Astrocyte (in vitro differentiated cells and primary cell): Measurements from ENCODE around the gene PSMA7. TPM values are rescaled to one million over a fixed set of nuclear protein-coding genes. Genes with fewer than 3 reads are reported as not detected.
A peak's percentile ranks its signal among the peaks of the same experiment; 100 is the strongest.

Experiments
- DNase-seq: peaks from one replicate; pipeline ENCODE4 v3.0.0-alpha.2; 2010; ENCODE audit warnings: low read depth
- FAIRE-seq: peaks from 2 replicates; lab custom pipeline; 2011; peaks lifted over from hg19 to GRCh38; lab: Jason Lieb, UNC
- H2AFZ ChIP-seq: 2 replicates; pipeline ENCODE4 v1.6.0; 2012; ENCODE audit warnings: low read depth, low read length, inconsistent platforms
- H3K27ac ChIP-seq: 2 replicates; pipeline ENCODE4 v1.5.1; 2011; ENCODE audit warnings: low read depth, low read length, inconsistent platforms
- H3K27me3 ChIP-seq: 2 replicates; pipeline ENCODE4 v1.6.0; 2011; ENCODE audit warnings: low read length, inconsistent platforms; ENCODE audit not compliant: insufficient read depth
- H3K36me3 ChIP-seq: 2 replicates; pipeline ENCODE4 v1.5.1; 2011; ENCODE audit warnings: low read length, inconsistent platforms; ENCODE audit not compliant: insufficient read depth
- H3K4me1 ChIP-seq: 2 replicates; pipeline ENCODE4 v1.5.1; 2011; ENCODE audit warnings: low read length, inconsistent platforms; ENCODE audit not compliant: insufficient read depth
- H3K4me2 ChIP-seq: 2 replicates; pipeline ENCODE4 v1.6.0; 2012; ENCODE audit warnings: low read length, inconsistent platforms
- H3K4me3 ChIP-seq: 2 replicates; pipeline ENCODE4 v1.5.1; 2011; ENCODE audit warnings: low read depth, mild to moderate bottlenecking, low read length, inconsistent platforms; ENCODE audit not compliant: insufficient read depth
- H3K79me2 ChIP-seq: 2 replicates; pipeline ENCODE4 v1.6.0; 2012; ENCODE audit warnings: mild to moderate bottlenecking, low read length, inconsistent platforms; ENCODE audit not compliant: insufficient read depth
- H3K9ac ChIP-seq: 2 replicates; pipeline ENCODE4 v1.6.0; 2012; ENCODE audit warnings: mild to moderate bottlenecking, low read length, inconsistent platforms
- H3K9me3 ChIP-seq: 2 replicates; pipeline ENCODE4 v1.5.1; 2012; ENCODE audit warnings: low read depth, mild to moderate bottlenecking, low read length, inconsistent platforms; ENCODE audit not compliant: insufficient read depth
- H4K20me1 ChIP-seq: 2 replicates; pipeline ENCODE4 v1.6.0; 2012; ENCODE audit warnings: low read length, inconsistent platforms; ENCODE audit not compliant: insufficient read depth
- H3K27ac Mint-ChIP-seq: one replicate; pipeline ENCODE4 v1.8.0; 2021; ENCODE audit warnings: mild to moderate bottlenecking, mixed read lengths; ENCODE audit not compliant: unreplicated experiment
- H3K27me3 Mint-ChIP-seq: one replicate; pipeline ENCODE4 v1.8.0; 2021; ENCODE audit warnings: low read depth, mixed read lengths; ENCODE audit not compliant: unreplicated experiment
- H3K36me3 Mint-ChIP-seq: one replicate; pipeline ENCODE4 v1.8.0; 2021; ENCODE audit warnings: low read depth, mixed read lengths; ENCODE audit not compliant: unreplicated experiment
- H3K4me1 Mint-ChIP-seq: one replicate; pipeline ENCODE4 v1.8.0; 2021; ENCODE audit warnings: low read depth, mixed read lengths; ENCODE audit not compliant: unreplicated experiment
- H3K4me3 Mint-ChIP-seq: one replicate; pipeline ENCODE4 v1.8.0; 2021; ENCODE audit warnings: mild to moderate bottlenecking, moderate library complexity, mixed read lengths; ENCODE audit not compliant: unreplicated experiment
- H3K9me3 Mint-ChIP-seq: one replicate; pipeline ENCODE4 v1.8.0; 2021; ENCODE audit warnings: mild to moderate bottlenecking, mixed read lengths; ENCODE audit not compliant: unreplicated experiment
- CTCF ChIP-seq: IDR thresholded peaks from 2 replicates; pipeline ENCODE4 v1.5.1; 2011; ENCODE audit warnings: low read depth, mild to moderate bottlenecking, inconsistent platforms, low read length, moderate library complexity; ENCODE audit not compliant: insufficient read depth
- EZH2 ChIP-seq: IDR thresholded peaks from 2 replicates; pipeline ENCODE4 v1.6.1; 2012; ENCODE audit warnings: mild to moderate bottlenecking, low read length, inconsistent platforms; ENCODE audit not compliant: insufficient read depth
- total RNA-seq: library from RNA; stranded (reverse); gene quantifications from 2 replicates; pipeline ENCODE4 v1.2.1, GENCODE V29; 2021

PSMA7 gene
- total RNA-seq, 1 donor from 2014 or later = 324 TPM

- H3K27me3 Mint-ChIP-seq = peaks cover 19% of the 10 kb centered on the region
- no peak overlapping the region for H2AFZ ChIP-seq
- no peak overlapping the region for H3K27ac ChIP-seq
- no peak overlapping the region for H3K4me3 Mint-ChIP-seq
- no peaks in the 10 kb centered on the region for H3K4me1 ChIP-seq
- TF ChIP-seq EZH2 = no peak
- no peaks in the 10 kb centered on the region for H3K4me1 Mint-ChIP-seq
- peaks cover 6% of the 10 kb centered on the region for H3K36me3 Mint-ChIP-seq
- H3K9me3 ChIP-seq = peaks cover 24% of the 10 kb centered on the region
- H3K9ac ChIP-seq = no peak overlapping the region
- H3K4me2 ChIP-seq = no peak overlapping the region
- H3K9me3 Mint-ChIP-seq = peaks cover 35% of the 10 kb centered on the region
- peaks cover 7% of the 10 kb centered on the region for H3K27me3 ChIP-seq
- H3K27ac Mint-ChIP-seq = no peak overlapping the region
- FAIRE-seq (no peak), DNase-seq (no peak)
- H3K79me2 ChIP-seq = no peaks in the 10 kb centered on the region
- H3K4me3 ChIP-seq = no peak overlapping the region
- no peaks in the 10 kb centered on the region for H3K36me3 ChIP-seq
- no peaks in the 10 kb centered on the region for H4K20me1 ChIP-seq
Measured at GRCh38 chr20:62112368-62112767, 30.8 kb downstream of the PSMA7 start.

- H3K36me3 Mint-ChIP-seq = peaks cover 6% of the 10 kb centered on the region
- DNase-seq (no peak), FAIRE-seq (no peak)
- Histone ChIP-seq H3K4me3 (no peak overlapping the region), H3K9ac (no peak overlapping the region), H3K27me3 (no peaks in the 10 kb centered on the region), H3K9me3 (peaks cover 25% of the 10 kb centered on the region), H3K4me1 (no peaks in the 10 kb centered on the region), H2AFZ (no peak overlapping the region), H4K20me1 (no peaks in the 10 kb centered on the region), H3K36me3 (no peaks in the 10 kb centered on the region), H3K27ac (no peak overlapping the region), H3K79me2 (no peaks in the 10 kb centered on the region), H3K4me2 (no peak overlapping the region)
- H3K9me3 Mint-ChIP-seq = peaks cover 42% of the 10 kb centered on the region
- peak overlapping the region; percentile 2 for H3K27ac Mint-ChIP-seq
- TF ChIP-seq EZH2 (no peak), CTCF (no peak)
- H3K4me3 Mint-ChIP-seq = no peak overlapping the region
- H3K4me1 Mint-ChIP-seq = no peaks in the 10 kb centered on the region
- peaks cover 12% of the 10 kb centered on the region for H3K27me3 Mint-ChIP-seq
Measured at GRCh38 chr20:62111148-62111547, 32.0 kb downstream of the PSMA7 start.

- Histone ChIP-seq H3K36me3 (no peaks in the 10 kb centered on the region), H4K20me1 (no peaks in the 10 kb centered on the region), H3K27ac (no peak overlapping the region), H3K4me3 (no peak overlapping the region), H3K9ac (no peak overlapping the region), H3K9me3 (peaks cover 20% of the 10 kb centered on the region), H3K27me3 (no peaks in the 10 kb centered on the region), H3K4me1 (no peaks in the 10 kb centered on the region), H3K79me2 (no peaks in the 10 kb centered on the region), H3K4me2 (no peak overlapping the region), H2AFZ (no peak overlapping the region)
- peaks cover 10% of the 10 kb centered on the region for H3K27me3 Mint-ChIP-seq
- no peak for TF ChIP-seq EZH2
- TF ChIP-seq CTCF = no peak
- H3K27ac Mint-ChIP-seq = no peak overlapping the region
- no peaks in the 10 kb centered on the region for H3K4me1 Mint-ChIP-seq
- peaks cover 51% of the 10 kb centered on the region for H3K9me3 Mint-ChIP-seq
- FAIRE-seq = no peak
- H3K36me3 Mint-ChIP-seq = peaks cover 4% of the 10 kb centered on the region
- no peak for DNase-seq
- H3K4me3 Mint-ChIP-seq = no peak overlapping the region
Measured at GRCh38 chr20:62105592-62105991, 37.6 kb downstream of the PSMA7 start.
